Activated T-helper 17 cell treated with anti-CD3 and anti-CD28 coated beads, Interleukin-2, amount 50 U/mL, for 72 hours (primary cell): ENCODE results near the gene GAREM1. TPM values are rescaled to one million over a fixed set of nuclear protein-coding genes. Genes with fewer than 3 reads are reported as not detected.

ENCODE experiments used
- ATAC-seq: fragments of 150-1000 bp; cut with Tn5 transposase; replicated peaks from 2 replicates; pipeline ENCODE4 v1.10.0; 2021; ENCODE audit warnings: mild to moderate bottlenecking, moderate library complexity
- H3K27ac Mint-ChIP-seq: one replicate; pipeline ENCODE4 v1.8.0; 2022; ENCODE audit warnings: mixed read lengths
- H3K27me3 Mint-ChIP-seq: one replicate; pipeline ENCODE4 v1.8.0; 2022; ENCODE audit warnings: mixed read lengths
- H3K36me3 Mint-ChIP-seq: one replicate; pipeline ENCODE4 v1.8.0; 2022; ENCODE audit warnings: low read depth, mild to moderate bottlenecking, mixed read lengths
- H3K4me1 Mint-ChIP-seq: one replicate; pipeline ENCODE4 v1.8.0; 2022; ENCODE audit warnings: mixed read lengths
- H3K4me3 Mint-ChIP-seq: one replicate; pipeline ENCODE4 v1.8.0; 2022; ENCODE audit warnings: mild to moderate bottlenecking, mixed read lengths
- H3K9me3 Mint-ChIP-seq: one replicate; pipeline ENCODE4 v1.8.0; 2022; ENCODE audit warnings: mixed read lengths
- total RNA-seq, 2 donors: library from RNA; stranded (reverse); gene quantifications; one replicate each; pipeline ENCODE4 v1.2.3, GENCODE V29; 2022

The GAREM1 gene
- total RNA-seq, 2 donors from 2014 or later: 0.32 TPM; not detected in 1

DNA sequence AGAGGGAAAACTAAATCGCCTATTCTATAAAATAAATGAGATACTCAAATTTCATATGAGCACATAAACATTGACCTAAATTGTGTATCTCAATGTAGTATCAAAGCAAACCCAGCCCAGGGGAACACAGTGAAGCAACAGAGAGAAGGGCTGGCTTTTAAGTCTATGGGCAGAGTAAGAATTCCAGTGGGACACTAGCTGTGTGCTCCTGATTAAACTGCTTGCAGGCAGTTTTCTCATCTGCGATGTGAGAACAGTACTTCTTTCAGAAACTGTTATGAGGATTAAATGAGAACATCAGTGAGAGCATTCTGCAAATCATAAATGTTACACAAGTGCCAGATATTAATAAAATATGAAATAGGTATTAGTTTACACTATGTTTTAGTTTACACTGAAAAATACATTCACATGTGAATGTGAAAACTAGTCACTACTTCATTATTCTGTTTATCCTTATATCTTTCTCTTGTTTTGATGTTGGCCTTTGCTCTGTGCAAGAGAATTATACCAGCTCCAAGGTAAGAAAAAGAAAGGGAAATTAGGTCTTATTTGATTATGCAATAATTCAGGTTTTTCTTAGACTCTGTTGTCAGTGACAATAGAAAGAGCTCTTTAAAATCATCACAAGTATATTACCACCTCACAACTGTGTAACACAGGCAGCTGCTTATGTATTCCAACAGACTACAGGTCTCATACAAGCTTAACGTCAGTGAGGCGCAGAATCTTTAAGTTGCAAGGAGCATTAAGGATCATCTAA lies 47.5 kb downstream of the GAREM1 start:
- Mint-ChIP-seq H3K9me3 (no peaks in the 10 kb centered on the region), H3K27me3 (no peaks in the 10 kb centered on the region), H3K4me3 (no peak overlapping the region), H3K36me3 (no peaks in the 10 kb centered on the region), H3K4me1 (no peaks in the 10 kb centered on the region), H3K27ac (no peak overlapping the region)
- no peak for ATAC-seq

DNA sequence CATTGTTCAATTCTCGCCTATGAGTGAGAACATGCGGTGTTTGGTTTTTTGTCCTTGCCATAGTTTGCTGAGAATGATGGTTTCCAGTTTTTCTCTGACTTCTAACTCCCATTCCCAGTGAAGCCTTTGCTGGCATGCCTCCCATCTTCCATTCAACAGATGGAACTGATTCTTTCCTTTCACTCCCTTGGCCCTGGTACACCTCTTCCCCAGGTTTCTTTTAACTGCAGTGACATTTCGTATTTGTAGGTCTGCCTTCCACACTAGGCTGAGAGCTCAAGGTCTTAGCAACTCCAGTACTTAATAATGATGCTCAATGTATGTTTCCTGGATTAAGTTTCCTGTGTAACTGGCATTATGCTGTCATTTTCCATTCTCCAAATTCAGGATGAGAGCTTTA lies 48.5 kb downstream of the GAREM1 start:
- no peaks in the 10 kb centered on the region for H3K9me3 Mint-ChIP-seq
- no peak for ATAC-seq
- H3K27ac Mint-ChIP-seq: no peak overlapping the region
- no peaks in the 10 kb centered on the region for H3K27me3 Mint-ChIP-seq
- no peaks in the 10 kb centered on the region for H3K4me1 Mint-ChIP-seq
- no peak overlapping the region for H3K4me3 Mint-ChIP-seq
- no peaks in the 10 kb centered on the region for H3K36me3 Mint-ChIP-seq

DNA sequence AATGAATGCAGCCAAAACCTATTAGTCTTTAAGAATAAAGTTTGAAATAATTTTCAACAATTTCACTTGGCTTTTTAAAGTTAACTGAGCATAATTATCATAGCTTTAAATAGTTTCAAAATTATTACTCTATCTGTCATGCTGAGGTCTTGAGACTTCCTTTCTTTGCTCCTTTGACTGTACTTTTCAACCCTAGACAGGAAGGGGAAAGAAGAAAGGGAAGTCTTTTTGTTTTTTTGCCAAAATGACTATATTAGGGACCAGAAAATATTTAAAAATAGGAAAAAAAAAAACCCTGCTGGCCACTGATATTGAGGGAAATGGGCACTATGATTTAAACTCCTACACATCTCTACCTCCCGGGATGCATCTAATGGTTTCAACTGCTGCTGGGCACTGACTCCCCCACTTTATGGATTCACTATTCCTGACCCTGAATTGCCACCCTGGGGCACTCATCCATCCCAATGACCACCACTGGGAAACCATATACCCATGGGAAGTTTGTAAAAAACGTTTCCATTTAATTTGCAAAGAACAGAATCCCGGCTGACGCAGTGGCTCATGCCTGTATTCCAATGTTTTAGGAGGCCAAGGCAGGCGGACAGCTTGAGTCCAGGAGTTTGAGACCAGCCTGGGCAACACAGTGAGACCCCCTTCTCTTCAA lies 50.5 kb downstream of the GAREM1 start:
- no peak for ATAC-seq
- Mint-ChIP-seq H3K4me3 (no peak overlapping the region), H3K9me3 (no peaks in the 10 kb centered on the region), H3K4me1 (no peaks in the 10 kb centered on the region), H3K27me3 (no peaks in the 10 kb centered on the region), H3K36me3 (no peaks in the 10 kb centered on the region), H3K27ac (no peak overlapping the region)

DNA sequence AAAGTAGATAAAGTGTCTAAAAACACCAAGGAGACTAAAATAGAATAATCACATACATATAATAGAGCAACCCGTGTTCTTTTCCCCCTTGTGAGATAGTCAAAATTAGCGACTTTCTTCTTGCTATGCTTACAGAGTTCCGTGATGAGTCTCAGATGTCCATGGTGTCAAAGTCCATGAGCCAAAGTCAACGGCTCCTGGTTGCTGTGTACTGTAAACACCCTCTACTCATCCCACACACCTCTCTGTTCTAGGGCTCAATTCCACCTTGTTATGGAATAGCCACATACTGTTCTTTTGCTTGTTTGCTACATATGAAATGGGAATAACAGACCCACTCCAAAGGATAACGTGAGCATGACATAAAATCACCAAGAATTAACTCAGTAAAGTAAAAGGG lies 52.5 kb downstream of the GAREM1 start:
- H3K27me3 Mint-ChIP-seq: peaks cover 4% of the 10 kb centered on the region
- no peaks in the 10 kb centered on the region for H3K9me3 Mint-ChIP-seq
- H3K27ac Mint-ChIP-seq: no peak overlapping the region
- ATAC-seq: no peak
- H3K4me3 Mint-ChIP-seq: no peak overlapping the region
- no peaks in the 10 kb centered on the region for H3K36me3 Mint-ChIP-seq
- H3K4me1 Mint-ChIP-seq: no peaks in the 10 kb centered on the region

DNA sequence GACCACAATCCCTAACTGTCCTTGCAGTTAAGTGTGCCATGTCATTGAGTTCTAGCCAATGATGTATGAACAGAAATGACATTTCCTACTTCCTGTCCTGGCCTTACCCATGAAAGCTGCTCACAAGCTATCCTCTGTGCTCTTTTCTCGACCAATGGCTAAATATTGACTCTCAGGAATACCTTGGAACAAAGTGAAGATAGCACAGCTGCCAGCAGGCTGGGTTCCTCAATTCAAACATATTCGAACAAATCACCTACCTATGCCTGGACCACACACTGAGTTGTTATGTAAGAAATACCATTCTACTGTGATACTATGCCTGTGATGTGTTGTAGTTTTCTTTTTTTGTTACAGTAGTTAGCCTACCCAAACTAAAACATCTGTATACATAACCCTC lies 65.1 kb downstream of the GAREM1 start:
- Mint-ChIP-seq H3K36me3 (no peaks in the 10 kb centered on the region), H3K4me1 (no peaks in the 10 kb centered on the region), H3K27ac (no peak overlapping the region), H3K4me3 (no peak overlapping the region), H3K27me3 (peaks cover 6% of the 10 kb centered on the region), H3K9me3 (no peaks in the 10 kb centered on the region)
- ATAC-seq: no peak

DNA sequence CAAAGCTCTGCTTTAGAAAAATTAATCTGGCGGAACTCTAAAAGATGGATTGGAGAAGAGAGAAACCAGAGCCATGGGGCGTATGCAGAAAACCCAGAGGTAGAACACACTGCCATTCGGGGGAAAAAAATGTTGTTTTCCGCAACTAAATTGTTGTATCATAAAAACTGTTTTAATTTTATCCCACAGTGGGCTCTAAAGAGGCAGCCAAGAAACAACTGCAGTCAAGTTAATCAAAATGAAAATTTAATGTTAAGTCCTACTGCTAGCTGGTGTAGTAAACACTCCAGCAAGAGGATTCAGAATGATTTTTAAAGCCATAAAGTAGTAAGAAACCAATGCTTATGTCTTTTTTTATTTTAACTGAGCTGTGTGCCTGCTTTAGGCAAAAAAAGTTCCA lies 69.1 kb downstream of the GAREM1 start:
- no peaks in the 10 kb centered on the region for H3K9me3 Mint-ChIP-seq
- no peak overlapping the region for H3K27ac Mint-ChIP-seq
- H3K4me1 Mint-ChIP-seq: no peaks in the 10 kb centered on the region
- peaks cover 3% of the 10 kb centered on the region for H3K27me3 Mint-ChIP-seq
- no peak overlapping the region for H3K4me3 Mint-ChIP-seq
- H3K36me3 Mint-ChIP-seq: no peaks in the 10 kb centered on the region
- ATAC-seq: no peak

DNA sequence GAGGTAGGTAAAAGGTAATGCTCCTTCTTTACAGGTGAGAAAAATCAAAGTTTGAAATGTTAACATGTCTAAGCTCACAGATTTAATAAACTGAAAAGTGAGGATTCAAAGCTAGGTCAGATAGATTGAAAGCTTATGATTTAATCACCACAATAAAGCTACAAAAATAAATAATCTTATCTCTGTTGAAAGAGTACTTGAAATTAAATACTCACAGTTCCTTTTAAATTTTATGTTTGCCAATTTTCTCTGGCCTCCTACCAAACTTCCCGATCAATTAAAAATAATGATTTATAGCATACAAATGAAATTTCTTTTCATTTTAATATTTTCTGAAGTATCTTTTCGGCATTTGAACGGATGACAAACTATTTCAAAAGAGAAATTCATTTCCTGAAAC lies 77.3 kb downstream of the GAREM1 start:
- peaks cover 20% of the 10 kb centered on the region for H3K27me3 Mint-ChIP-seq
- H3K9me3 Mint-ChIP-seq: peaks cover 9% of the 10 kb centered on the region
- no peaks in the 10 kb centered on the region for H3K36me3 Mint-ChIP-seq
- no peak overlapping the region for H3K4me3 Mint-ChIP-seq
- H3K4me1 Mint-ChIP-seq: no peaks in the 10 kb centered on the region
- ATAC-seq: no peak
- H3K27ac Mint-ChIP-seq: no peak overlapping the region

DNA sequence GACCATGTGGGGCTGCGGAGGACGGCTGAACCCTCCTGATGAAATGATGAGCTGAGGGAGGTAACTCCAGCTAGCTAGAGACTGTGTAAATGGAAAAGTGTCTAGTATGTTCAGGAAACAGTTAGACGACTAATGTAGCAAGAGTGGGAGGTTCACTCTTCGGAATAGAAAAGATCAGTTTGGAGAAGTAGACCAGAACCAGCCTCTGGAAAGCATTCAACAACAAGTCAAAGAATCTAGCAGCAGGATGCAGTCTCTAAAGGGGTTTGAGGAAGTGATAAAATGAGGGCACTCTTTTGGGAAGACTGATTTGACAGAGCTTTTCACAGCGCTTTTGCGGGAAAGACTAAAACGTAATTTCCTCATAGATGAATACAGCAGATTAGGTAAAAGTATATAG lies 79.6 kb downstream of the GAREM1 start:
- H3K27ac Mint-ChIP-seq: no peak overlapping the region
- H3K4me3 Mint-ChIP-seq: no peak overlapping the region
- peaks cover 4% of the 10 kb centered on the region for H3K9me3 Mint-ChIP-seq
- H3K27me3 Mint-ChIP-seq: peaks cover 20% of the 10 kb centered on the region
- ATAC-seq: no peak
- no peaks in the 10 kb centered on the region for H3K4me1 Mint-ChIP-seq
- no peaks in the 10 kb centered on the region for H3K36me3 Mint-ChIP-seq

DNA sequence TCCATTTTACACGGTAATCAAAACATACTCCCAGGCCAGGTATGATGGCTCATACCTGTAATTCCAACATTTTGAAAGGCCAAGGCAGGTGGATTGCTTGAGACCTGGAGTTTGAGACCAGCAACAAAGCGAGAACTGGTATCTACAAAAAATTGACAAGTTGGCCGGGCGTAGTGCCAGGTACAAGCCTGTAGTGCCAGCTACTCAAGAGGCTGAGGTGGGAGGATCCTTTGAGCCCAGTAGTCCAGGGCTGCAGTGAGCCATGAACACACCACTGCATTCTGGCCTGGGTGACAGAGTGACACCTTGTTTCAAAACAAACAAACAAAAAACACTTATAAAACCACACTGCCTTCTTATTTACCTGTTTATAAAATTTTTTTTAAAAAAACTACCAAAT lies 80.8 kb downstream of the GAREM1 start:
- Mint-ChIP-seq H3K36me3 (no peaks in the 10 kb centered on the region), H3K27ac (no peak overlapping the region), H3K4me1 (no peaks in the 10 kb centered on the region), H3K27me3 (peaks cover 13% of the 10 kb centered on the region), H3K4me3 (no peak overlapping the region), H3K9me3 (no peaks in the 10 kb centered on the region)
- ATAC-seq: no peak

DNA sequence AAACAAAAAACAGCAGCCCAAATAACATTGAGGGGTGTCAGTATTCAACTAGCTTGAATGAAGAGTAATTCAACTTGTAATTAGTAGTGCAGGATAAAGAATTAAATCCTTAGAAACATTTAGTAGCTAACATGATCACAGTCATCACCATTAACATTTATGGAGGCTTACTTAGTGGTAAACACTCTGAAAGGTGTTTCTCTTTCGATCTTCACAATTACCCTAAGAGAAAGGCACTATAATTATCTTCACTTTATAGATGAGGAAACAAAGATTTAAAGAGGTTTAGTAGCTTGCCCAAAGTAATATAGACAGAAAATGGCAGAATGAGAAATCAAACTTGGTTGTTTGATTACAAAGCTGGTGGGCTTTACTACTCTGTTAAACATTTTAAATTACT lies 81.5 kb downstream of the GAREM1 start:
- peaks cover 13% of the 10 kb centered on the region for H3K27me3 Mint-ChIP-seq
- H3K4me1 Mint-ChIP-seq: no peaks in the 10 kb centered on the region
- H3K4me3 Mint-ChIP-seq: no peak overlapping the region
- H3K36me3 Mint-ChIP-seq: no peaks in the 10 kb centered on the region
- ATAC-seq: no peak
- no peaks in the 10 kb centered on the region for H3K9me3 Mint-ChIP-seq
- H3K27ac Mint-ChIP-seq: no peak overlapping the region

DNA sequence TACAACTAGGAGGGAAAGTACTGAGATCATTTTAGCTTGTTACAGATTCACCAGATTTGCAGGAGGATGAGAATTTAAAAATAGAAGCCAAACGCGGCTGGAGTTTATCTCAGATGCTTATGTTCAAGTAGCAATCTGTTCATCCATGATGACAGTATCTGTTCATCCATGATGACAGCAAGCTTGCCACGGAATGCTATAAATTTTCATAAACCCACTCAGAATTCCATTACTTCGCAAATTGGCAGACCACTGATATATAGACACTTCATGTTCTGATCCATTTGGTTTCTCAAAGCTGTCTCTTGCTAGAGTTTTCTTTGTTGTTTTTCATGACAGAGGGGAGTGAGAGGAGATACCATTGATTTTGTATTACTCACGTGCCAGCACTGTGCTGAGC lies 84.2 kb downstream of the GAREM1 start:
- H3K36me3 Mint-ChIP-seq: no peaks in the 10 kb centered on the region
- H3K27me3 Mint-ChIP-seq: peaks cover 13% of the 10 kb centered on the region
- no peak for ATAC-seq
- no peaks in the 10 kb centered on the region for H3K4me1 Mint-ChIP-seq
- H3K27ac Mint-ChIP-seq: no peak overlapping the region
- H3K4me3 Mint-ChIP-seq: no peak overlapping the region
- H3K9me3 Mint-ChIP-seq: no peaks in the 10 kb centered on the region

DNA sequence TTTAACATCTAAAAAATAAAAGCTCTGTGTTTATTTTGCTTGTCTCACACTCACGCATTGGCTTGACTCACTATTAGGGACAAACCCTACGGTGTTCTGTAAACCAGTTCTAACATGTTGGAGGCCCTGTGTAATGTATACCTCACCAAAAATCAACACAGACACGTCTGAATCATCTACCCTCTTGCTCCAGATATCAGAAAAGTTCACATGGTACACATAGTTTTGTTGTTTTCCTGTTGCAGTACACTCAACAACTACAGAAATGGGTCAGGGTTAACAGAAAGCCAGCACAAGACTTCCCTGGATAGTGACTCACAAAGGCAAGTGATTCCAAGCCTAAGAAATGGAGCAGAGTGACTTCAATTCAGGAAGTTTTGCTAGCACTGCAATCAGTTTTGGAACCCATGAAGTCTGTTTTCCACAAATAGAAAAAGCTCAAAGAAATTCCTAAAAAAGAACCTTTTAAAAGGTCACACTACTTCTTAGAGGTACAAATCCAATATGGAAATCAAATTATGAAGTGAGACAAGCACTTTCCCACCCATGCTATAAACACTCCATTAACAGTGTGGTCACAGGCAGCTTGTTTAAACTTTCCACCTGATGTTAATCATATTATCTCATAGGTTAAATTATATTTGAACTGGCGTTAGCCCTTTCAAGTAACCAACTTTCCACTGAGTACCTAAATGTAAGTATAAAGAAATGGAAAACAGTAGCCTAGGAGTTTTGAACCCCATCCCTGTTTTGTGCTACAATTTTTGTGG lies 87.4 kb downstream of the GAREM1 start:
- Mint-ChIP-seq H3K4me3 (no peak overlapping the region), H3K36me3 (no peaks in the 10 kb centered on the region), H3K27ac (no peak overlapping the region), H3K27me3 (peaks cover 15% of the 10 kb centered on the region), H3K9me3 (no peaks in the 10 kb centered on the region), H3K4me1 (no peaks in the 10 kb centered on the region)
- no peak for ATAC-seq

DNA sequence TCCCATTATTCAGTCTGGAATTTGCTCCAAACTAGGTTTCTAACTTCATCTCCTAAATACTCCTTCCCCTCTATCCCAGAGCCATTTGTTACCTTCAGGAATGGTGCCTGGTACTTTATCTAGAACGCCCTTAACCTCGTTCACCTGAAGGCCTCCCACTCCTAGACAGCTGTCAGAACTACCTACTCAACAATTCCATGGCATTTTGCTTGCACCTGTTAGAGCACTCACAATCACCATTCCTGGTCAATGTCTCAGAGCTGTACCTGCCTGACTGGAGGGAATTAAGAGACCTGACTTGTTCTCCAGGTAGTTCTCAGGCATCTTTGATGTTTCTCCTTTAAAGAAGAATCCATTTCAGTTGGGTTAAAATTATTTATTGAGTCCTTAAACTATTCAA lies 88.9 kb downstream of the GAREM1 start:
- peaks cover 11% of the 10 kb centered on the region for H3K27me3 Mint-ChIP-seq
- ATAC-seq: no peak
- H3K27ac Mint-ChIP-seq: no peak overlapping the region
- H3K36me3 Mint-ChIP-seq: no peaks in the 10 kb centered on the region
- H3K4me3 Mint-ChIP-seq: no peak overlapping the region
- H3K4me1 Mint-ChIP-seq: no peaks in the 10 kb centered on the region
- no peaks in the 10 kb centered on the region for H3K9me3 Mint-ChIP-seq

DNA sequence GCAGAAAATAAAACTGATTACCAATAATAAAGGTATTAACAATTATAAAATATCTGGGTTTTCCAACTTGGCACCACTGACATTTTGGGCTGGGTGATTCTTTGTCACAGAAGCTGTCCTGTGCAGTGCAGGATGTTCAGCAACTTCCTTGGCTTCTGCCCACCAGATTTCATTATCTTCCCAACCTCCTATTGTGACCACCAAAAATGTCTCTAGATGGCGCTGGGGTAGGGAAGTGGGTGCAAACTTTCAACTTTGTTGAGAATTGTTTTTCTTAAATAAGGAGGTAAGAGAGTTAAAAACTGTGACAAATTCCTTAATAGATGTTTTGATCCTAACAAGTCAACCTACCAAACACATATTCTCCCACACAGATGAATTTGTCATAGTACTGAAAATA lies 90.1 kb downstream of the GAREM1 start:
- Mint-ChIP-seq H3K4me1 (no peaks in the 10 kb centered on the region), H3K4me3 (no peak overlapping the region), H3K9me3 (no peaks in the 10 kb centered on the region), H3K27me3 (peaks cover 11% of the 10 kb centered on the region), H3K27ac (no peak overlapping the region), H3K36me3 (no peaks in the 10 kb centered on the region)
- no peak for ATAC-seq

DNA sequence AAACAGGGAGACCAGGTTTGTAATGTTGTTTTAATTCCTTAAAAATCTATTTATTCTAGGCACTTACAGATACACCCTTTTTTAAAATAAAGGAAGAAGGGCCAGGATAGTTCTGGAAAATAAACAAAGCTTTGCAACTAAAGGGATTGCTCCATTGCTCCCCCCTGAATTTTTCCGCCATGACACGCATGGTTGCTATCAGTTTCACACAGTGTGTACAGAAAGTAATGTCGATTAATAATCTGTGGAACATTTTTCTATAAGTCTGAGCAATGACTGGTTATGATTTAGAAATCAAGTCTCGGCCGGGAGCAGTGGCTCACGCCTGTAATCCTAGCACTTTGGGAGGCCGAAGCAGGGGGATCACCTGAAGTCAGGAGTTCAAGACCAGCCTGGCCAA lies 90.8 kb downstream of the GAREM1 start:
- Mint-ChIP-seq H3K9me3 (no peaks in the 10 kb centered on the region), H3K4me1 (no peaks in the 10 kb centered on the region), H3K4me3 (no peak overlapping the region), H3K36me3 (no peaks in the 10 kb centered on the region), H3K27me3 (peaks cover 11% of the 10 kb centered on the region), H3K27ac (no peak overlapping the region)
- no peak for ATAC-seq
